ELF-1 (cell line): Measurements from ENCODE around the gene MGAT1.
"Not testable (repeated sequence)": the region's sequence is repeated elsewhere in the genome, so short reads cannot be mapped to it uniquely, and the experiment has no call there.

Source experiments
- DNase-seq: peaks from one replicate; pipeline ENCODE4 v3.0.0-alpha.2; 2016; ENCODE audit warnings: low read depth, low spot score

The MGAT1 gene

DNA sequence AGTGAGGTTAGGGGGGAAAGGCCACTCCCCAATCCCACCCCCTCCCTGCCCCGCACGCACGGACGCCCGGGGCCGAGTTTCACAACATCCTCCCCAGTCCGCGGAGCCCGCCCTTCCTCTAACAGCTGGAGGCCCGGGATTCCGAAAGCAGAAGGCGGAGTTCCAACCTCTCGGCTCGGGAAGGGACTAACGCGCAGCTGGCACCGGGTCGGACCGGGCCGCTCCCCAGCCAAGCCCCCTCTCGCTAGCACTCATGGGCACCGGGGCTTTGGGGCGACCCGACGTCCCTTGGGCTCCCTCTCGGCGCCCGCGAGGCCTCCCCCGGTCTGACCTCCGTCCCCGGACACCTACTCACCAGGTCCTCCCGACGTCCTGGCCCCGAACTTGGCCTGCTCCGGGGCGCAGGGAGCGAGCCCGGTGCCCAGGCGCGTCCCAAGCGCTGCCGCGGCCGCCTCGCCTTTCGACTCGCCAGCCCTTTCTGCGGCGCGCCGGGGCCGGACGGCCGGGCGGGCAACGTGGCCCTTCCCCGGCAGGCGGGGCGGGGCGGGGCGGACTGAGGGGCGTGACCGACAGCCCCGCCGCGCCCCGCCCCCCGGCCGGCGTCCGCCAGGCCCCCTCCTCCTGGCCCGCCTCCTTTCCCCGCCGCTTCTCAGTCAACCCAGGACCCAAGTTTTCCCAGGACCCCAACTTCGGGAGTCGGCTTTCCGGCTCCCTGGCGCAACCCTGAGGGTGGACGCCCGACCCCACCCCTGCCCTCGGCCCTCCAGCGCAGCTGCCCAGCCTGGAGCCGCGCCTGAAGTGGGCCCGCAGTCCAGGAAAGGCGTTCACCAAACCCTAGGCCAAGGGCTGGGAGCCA, at the start of gene MGAT1:
TSS of gene MGAT1 (minus strand) at position 482 of the 856 bp plus-strand sequence. CDS start 9,835 bp downstream, outside the sequence.
- peak; percentile 63 for DNase-seq

DNA sequence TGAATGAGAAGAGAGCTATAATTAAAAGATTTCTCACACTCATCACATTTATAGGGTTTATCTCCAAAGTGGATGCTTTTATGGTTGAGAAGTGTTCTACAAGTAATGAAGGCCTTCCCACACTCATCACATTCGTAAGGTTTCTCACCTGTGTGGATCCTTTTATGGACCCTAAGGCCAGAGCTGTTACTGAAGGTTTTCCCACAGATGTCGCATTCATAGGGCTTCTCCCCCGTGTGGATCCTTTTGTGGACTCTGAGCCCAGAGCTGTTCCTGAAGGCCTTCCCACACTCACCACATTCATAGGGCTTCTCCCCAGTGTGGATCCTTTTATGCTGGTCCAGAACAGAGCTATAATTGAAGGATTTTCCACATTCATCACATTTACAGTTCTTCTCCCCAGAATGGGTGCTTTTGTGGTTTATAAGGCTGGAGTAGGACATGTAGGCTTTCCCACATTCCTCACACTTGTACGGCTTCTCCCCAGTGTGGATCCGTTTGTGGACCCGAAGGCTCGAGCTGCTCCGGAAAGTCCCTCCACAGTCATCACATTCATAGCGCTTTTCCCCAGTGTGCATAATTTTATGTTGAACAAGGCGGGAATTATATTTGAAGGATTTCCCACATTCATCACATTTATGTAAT, 48.0 kb upstream of the MGAT1 start:
- no peak for DNase-seq

DNA sequence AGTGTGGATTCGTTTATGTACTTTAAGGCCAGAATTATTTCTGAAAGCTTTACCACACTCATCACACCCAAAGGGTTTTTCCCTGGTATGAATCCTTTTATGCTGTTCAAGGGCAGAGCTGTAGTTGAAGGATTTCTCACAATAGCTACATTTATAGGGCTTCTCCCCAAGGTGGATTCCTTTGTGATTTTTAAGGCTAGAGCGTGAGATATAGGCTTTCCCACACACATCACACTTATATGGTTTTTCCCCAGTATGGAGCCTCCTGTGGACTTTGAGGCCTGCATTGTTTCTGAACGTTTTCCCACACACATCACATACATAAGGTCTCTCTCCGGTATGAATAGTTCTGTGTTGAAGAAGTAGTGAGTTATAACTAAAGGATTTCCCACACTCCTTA, 47.2 kb upstream of the MGAT1 start:
- DNase-seq = no peak

- no peak for DNase-seq
These were observed 46.3 kb upstream of the MGAT1 start for GRCh38 chr5:180848878-180849277.

- DNase-seq = no peak
These were observed 45.7 kb upstream of the MGAT1 start for GRCh38 chr5:180848265-180848664.

DNA sequence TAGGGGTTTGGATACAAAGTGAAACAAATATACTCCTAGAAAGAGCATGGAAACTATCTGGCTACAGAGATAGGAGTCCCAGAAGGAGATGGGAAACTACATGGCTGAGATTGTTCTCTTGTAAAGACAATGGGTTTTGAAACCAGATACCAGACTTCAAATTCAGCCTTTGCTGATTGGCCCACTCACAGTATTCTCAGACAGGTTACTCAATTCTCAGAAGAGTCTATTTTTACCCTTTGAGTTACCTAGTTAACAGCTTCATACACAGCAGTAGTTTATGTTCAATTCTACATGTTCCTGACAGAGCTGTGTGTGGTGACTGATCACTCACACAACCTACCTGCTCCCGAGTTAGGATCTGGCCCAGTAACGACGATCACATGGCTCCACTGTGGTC, 44.4 kb upstream of the MGAT1 start:
- DNase-seq = no peak

- no peak for DNase-seq
These were observed 42.3 kb upstream of the MGAT1 start for GRCh38 chr5:180844858-180845257.

- peak; percentile 33 for DNase-seq
These were observed 41.8 kb upstream of the MGAT1 start for GRCh38 chr5:180844432-180844831.

- DNase-seq = no peak
These were observed 37.3 kb upstream of the MGAT1 start for GRCh38 chr5:180839935-180840334.

- DNase-seq = no peak
These were observed 36.6 kb upstream of the MGAT1 start for GRCh38 chr5:180839227-180839626.

DNA sequence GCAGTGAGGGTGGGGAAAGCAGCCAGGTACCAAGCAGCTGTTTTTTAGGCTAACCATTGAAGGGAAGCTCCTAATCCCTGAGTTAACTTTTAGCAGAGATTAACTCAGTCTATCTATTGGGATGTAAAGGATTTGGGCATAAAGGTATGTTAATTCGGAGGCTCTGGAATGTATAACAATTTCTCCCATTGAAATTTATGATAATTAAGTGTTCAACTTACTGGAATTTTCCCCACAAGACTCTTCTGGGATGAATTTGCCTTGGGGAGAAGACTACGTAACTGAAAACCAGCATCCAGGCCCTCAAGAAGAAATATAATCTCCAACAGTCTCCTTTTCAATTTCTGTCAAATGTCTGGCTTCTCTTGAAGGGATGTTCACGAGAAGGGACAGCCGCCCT, 34.9 kb upstream of the MGAT1 start:
- DNase-seq = no peak

- no peak for DNase-seq
These were observed 30.0 kb upstream of the MGAT1 start for GRCh38 chr5:180832638-180833068.

DNA sequence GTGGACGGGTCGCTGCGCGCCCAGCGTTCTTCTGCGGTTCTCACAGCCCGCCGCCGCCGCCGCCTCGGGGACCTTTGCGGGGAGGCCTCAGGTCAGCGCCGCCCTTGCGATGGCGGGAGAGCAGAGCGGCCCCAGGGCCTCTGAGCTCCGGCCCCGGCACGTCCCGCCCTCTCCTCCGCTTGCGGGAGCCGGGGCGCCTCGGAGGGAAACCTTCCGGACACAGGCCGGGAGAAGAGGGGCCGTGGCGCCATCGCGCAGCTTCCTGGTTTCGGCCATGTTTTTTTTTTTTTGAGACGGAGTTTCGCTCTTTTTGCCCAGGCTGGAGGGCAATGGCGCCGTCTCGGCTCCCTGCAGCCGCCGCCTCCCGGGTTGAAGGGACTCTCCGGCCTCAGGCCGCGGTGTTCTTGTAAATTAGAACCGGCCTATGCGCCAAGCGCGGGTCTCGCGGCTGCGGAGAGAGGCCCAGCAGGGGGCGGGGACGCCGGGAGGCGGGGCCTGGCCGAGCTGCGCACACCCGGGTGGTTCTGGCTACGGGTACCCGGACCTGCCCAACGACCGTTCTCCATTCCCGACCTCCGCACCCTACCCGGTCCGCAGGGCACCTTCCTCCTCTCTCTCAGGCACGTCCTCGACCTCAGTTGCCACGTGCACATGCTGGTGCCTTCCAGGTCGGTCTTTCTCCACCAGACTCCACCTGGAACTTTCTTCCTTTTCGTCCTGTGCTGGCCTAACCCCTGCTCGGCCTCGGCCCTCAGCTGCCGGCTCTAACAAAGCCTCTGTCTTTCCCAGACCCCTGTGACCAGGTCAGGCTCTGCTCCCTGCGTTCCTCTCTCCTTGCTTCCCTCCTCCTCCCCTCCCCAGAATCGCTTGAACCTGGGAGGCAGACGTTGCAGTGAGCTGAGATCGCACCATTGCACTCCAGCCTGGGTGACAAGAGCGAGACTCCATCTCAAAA, 28.8 kb upstream of the MGAT1 start:
- DNase-seq = peak; percentile 84

- DNase-seq = peak; percentile 73
These were observed 27.9 kb upstream of the MGAT1 start for GRCh38 chr5:180830253-180831138.

GRCh38 chr5:180829726-180830125, 27.1 kb upstream of the MGAT1 start:
- DNase-seq = no peak

GRCh38 chr5:180828756-180829531, 26.3 kb upstream of the MGAT1 start:
- not testable (repeated sequence) for DNase-seq

DNA sequence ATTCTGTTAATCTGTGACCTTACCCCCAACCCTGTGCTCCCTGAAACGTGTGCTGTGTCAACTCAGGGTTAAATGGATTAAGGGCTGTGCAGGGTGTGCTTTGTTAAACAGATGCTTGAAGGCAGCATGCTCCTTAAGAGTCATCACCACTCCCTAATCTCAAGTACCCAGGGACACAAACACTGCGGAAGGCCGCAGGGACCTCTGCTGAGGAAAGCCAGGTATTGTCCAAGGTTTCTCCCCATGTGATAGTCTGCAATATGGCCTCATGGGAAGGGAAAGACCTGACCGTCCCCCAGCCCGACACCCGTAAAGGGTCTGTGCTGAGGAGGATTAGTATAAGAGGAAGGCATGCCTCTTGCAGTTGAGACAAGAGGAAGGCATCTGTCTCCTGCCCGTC, 24.8 kb upstream of the MGAT1 start:
- DNase-seq = not testable (repeated sequence)

DNA sequence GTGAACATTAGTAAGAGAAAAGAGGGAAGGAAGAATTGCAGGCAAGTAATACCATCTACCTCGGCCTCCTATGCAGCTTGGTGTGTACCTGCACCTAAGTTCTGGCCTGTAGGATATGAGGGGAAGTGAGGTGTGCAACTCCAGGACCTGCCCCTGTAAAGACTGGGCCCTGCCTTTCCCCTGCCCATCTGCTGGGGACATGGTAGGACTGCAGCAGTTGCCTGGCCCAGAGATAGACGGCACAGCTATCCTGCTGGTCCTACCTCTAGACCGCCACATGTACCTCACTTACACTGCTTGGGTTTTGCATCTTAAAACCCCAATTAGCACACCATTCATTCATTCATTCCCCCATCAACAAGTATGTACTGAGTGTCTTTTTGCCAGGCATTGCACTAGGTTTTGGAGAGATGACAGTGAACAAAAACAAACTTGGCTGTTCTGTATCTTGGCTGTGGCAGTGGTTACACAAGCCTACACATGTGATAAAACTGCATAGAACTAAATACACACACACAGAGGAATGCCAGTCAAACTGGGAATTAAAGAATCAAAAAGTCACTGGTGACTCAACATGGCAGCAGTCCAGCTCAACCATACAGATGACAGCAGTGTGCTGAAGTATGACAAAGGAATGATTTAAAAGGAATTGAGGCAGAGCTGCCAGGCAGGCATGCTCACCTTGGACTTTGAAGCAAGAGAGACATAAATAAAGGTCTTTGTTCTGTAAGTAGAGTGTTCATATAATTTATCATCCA, 23.3 kb upstream of the MGAT1 start:
- no peak for DNase-seq
